ENCODE results near the gene PLCB4.

PLCB4 gene

DNA sequence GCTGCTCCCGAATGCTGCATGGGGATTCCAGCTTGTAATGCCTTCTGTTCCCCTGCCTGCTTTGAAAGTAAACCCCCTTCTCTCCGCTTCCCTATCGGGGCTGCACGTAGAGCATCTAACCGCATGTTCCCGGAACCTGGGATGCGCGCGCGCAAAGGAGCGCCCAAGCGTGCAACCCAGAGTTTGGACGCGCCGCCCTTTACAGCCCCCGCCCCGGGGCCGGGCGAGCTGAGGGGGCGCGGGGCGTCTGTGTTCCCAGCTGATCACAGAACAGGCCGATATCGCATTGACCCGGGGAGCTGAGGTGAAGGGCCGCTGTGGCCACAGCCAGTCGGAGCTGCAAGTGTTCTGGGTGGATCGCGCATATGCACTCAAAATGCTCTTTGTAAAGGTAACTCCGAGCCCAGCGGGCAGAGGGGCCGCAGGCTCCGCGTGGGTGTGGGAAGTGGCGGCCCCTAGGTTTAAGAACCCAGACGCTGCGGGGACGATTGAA, 446.9 kb downstream of the PLCB4 start:
- no peak for DNase-seq
- Histone ChIP-seq H3K4me3 (ENCODE audit: low read depth, low read length) (peak overlapping the region; percentile 22), H3K27me3 (ENCODE audit: insufficient read depth, low read depth, severe bottlenecking) (peaks cover 12% of the 10 kb centered on the region)

DNA sequence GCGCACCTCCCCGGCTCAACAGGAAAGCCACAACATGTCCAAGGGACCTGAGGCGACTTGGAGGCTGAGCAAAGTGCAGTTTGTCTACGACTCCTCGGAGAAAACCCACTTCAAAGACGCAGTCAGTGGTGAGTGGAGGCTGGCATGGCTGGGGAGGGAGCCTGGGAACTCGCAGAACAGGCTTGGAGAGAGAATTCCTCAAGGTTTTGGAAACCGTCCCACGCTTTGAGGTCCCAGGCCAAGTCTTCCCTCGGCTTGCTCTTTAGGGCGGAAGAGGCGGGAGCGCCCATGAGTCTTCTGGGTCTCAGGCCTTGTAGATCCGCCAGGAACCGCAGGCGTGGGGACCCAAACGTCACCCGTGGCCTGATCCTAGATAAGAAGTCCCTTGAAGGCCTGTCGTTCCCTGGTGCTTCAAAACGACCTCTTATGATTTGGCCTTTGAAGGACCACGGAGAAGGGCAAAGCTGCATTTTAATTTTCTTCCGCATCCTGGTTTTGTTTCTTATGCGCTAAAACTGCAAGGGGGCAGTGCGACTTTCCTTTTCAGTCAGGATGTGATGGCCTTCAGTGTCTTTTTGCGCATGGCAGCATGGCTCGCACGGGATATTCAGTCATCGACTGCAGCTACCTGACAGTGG, 447.5 kb downstream of the PLCB4 start:
- Histone ChIP-seq H3K36me3 (no peaks in the 10 kb centered on the region), H3K4me3 (ENCODE audit: low read depth, low read length) (no peak overlapping the region), H3K9me3 (ENCODE audit: severe bottlenecking) (no peaks in the 10 kb centered on the region), H3K27ac (no peak overlapping the region), H3K27me3 (ENCODE audit: insufficient read depth, low read depth, severe bottlenecking) (peaks cover 12% of the 10 kb centered on the region)
- TF ChIP-seq, protein P1, sequence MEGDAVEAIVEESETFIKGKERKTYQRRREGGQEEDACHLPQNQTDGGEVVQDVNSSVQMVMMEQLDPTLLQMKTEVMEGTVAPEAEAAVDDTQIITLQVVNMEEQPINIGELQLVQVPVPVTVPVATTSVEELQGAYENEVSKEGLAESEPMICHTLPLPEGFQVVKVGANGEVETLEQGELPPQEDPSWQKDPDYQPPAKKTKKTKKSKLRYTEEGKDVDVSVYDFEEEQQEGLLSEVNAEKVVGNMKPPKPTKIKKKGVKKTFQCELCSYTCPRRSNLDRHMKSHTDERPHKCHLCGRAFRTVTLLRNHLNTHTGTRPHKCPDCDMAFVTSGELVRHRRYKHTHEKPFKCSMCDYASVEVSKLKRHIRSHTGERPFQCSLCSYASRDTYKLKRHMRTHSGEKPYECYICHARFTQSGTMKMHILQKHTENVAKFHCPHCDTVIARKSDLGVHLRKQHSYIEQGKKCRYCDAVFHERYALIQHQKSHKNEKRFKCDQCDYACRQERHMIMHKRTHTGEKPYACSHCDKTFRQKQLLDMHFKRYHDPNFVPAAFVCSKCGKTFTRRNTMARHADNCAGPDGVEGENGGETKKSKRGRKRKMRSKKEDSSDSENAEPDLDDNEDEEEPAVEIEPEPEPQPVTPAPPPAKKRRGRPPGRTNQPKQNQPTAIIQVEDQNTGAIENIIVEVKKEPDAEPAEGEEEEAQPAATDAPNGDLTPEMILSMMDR (IDR thresholded peaks at IDR 0.05; ENCODE audit: low read depth, low read length), result no peak
- no peak for DNase-seq

More for the DNA sequence above, 446.9 kb downstream of the PLCB4 start:
- Histone ChIP-seq H3K27ac (no peak overlapping the region), H3K36me3 (no peaks in the 10 kb centered on the region), H3K9me3 (ENCODE audit: severe bottlenecking) (no peaks in the 10 kb centered on the region)
- TF ChIP-seq, protein P1 (IDR thresholded peaks at IDR 0.05; ENCODE audit: low read depth, low read length), result no peak

GRCh38 chr20:9517297-9518162, 448.6 kb downstream of the PLCB4 start:
- no peak for DNase-seq
- Histone ChIP-seq H3K9me3 (ENCODE audit: severe bottlenecking) (no peaks in the 10 kb centered on the region), H3K27ac (no peak overlapping the region), H3K4me3 (ENCODE audit: low read depth, low read length) (no peak overlapping the region), H3K27me3 (ENCODE audit: insufficient read depth, low read depth, severe bottlenecking) (peaks cover 12% of the 10 kb centered on the region), H3K36me3 (no peaks in the 10 kb centered on the region)
- TF ChIP-seq, protein P1 (IDR thresholded peaks at IDR 0.05; ENCODE audit: low read depth, low read length), result no peak

GRCh38 chr20:9518576-9519175, 449.8 kb downstream of the PLCB4 start:
- DNase-seq, result peak; percentile 18
- no peak overlapping the region for H3K27ac ChIP-seq
- H3K9me3 ChIP-seq (ENCODE audit: severe bottlenecking), result no peaks in the 10 kb centered on the region
- H3K36me3 ChIP-seq, result no peaks in the 10 kb centered on the region
- H3K27me3 ChIP-seq (ENCODE audit: insufficient read depth, low read depth, severe bottlenecking), result peaks cover 11% of the 10 kb centered on the region
- no peak overlapping the region for H3K4me3 ChIP-seq (ENCODE audit: low read depth, low read length)
- TF ChIP-seq, protein P1 (IDR thresholded peaks at IDR 0.05; ENCODE audit: low read depth, low read length), result no peak

- Histone ChIP-seq H3K27me3 (ENCODE audit: insufficient read depth, low read depth, severe bottlenecking) (peaks cover 6% of the 10 kb centered on the region), H3K27ac (no peak overlapping the region), H3K4me3 (ENCODE audit: low read depth, low read length) (no peak overlapping the region), H3K9me3 (ENCODE audit: severe bottlenecking) (no peaks in the 10 kb centered on the region), H3K36me3 (no peaks in the 10 kb centered on the region)
- TF ChIP-seq, protein P1 (IDR thresholded peaks at IDR 0.05; ENCODE audit: low read depth, low read length), result no peak
- DNase-seq, result no peak
Measured at GRCh38 chr20:9520086-9520485, 451.2 kb downstream of the PLCB4 start.
